ENCODE measurements around the gene WNK2.

Gene WNK2

GRCh38 chr9:93290495-93291434 lies 106.8 kb downstream of the WNK2 start:
- Histone ChIP-seq H3K36me3 (ENCODE audit: insufficient read depth) (no peaks in the 10 kb centered on the region), H3K79me2 (ENCODE audit: insufficient read depth, low read depth) (no peaks in the 10 kb centered on the region), H3K27ac (no peak overlapping the region), H4K20me1 (ENCODE audit: insufficient read depth) (no peaks in the 10 kb centered on the region), H3K4me2 (no peak overlapping the region), H3K9ac (no peak overlapping the region), H3K4me3 (IDR thresholded peaks at IDR 0.05; ENCODE audit: insufficient read depth, low read depth, low read length) (no peak overlapping the region), H3K4me1 (ENCODE audit: low read depth, poor library complexity, severe bottlenecking) (peaks cover 36% of the 10 kb centered on the region), H2AFZ (ENCODE audit: low read depth) (no peak overlapping the region), H3K27me3 (ENCODE audit: insufficient read depth, low read depth) (no peaks in the 10 kb centered on the region)
- TF ChIP-seq, protein P1, sequence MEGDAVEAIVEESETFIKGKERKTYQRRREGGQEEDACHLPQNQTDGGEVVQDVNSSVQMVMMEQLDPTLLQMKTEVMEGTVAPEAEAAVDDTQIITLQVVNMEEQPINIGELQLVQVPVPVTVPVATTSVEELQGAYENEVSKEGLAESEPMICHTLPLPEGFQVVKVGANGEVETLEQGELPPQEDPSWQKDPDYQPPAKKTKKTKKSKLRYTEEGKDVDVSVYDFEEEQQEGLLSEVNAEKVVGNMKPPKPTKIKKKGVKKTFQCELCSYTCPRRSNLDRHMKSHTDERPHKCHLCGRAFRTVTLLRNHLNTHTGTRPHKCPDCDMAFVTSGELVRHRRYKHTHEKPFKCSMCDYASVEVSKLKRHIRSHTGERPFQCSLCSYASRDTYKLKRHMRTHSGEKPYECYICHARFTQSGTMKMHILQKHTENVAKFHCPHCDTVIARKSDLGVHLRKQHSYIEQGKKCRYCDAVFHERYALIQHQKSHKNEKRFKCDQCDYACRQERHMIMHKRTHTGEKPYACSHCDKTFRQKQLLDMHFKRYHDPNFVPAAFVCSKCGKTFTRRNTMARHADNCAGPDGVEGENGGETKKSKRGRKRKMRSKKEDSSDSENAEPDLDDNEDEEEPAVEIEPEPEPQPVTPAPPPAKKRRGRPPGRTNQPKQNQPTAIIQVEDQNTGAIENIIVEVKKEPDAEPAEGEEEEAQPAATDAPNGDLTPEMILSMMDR (conservative IDR thresholded peaks at IDR 0.05; ENCODE audit: low read depth, low read length) = no peak

GRCh38 chr9:93291536-93292287 lies 107.8 kb downstream of the WNK2 start:
- Histone ChIP-seq H3K27me3 (ENCODE audit: insufficient read depth, low read depth) (no peaks in the 10 kb centered on the region), H3K4me2 (no peak overlapping the region), H3K36me3 (ENCODE audit: insufficient read depth) (no peaks in the 10 kb centered on the region), H3K9ac (no peak overlapping the region), H2AFZ (ENCODE audit: low read depth) (no peak overlapping the region), H3K4me3 (IDR thresholded peaks at IDR 0.05; ENCODE audit: insufficient read depth, low read depth, low read length) (no peak overlapping the region), H4K20me1 (ENCODE audit: insufficient read depth) (no peaks in the 10 kb centered on the region), H3K27ac (no peak overlapping the region), H3K79me2 (ENCODE audit: insufficient read depth, low read depth) (no peaks in the 10 kb centered on the region), H3K4me1 (ENCODE audit: low read depth, poor library complexity, severe bottlenecking) (peaks cover 27% of the 10 kb centered on the region)
- TF ChIP-seq, protein P1 (conservative IDR thresholded peaks at IDR 0.05; ENCODE audit: low read depth, low read length) = no peak

DNA sequence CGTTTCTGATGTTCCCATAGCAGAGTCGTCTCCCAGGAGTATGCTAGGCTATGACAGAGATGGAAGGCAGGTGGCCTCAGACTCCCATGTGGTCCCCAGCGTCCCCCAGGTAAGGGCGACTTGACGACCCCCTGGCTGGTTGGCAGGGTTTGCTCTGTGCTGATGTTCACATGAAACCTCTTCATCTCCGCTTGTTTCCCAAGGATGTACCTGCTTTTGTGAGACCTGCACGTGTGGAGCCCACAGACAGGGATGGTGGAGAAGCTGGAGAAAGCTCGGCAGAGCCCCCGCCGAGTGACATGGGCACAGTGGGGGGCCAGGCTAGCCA lies 108.3 kb downstream of the WNK2 start:
- Histone ChIP-seq H4K20me1 (ENCODE audit: insufficient read depth) (no peaks in the 10 kb centered on the region), H3K27ac (no peak overlapping the region), H3K4me1 (ENCODE audit: low read depth, poor library complexity, severe bottlenecking) (peaks cover 21% of the 10 kb centered on the region), H3K4me3 (IDR thresholded peaks at IDR 0.05; ENCODE audit: insufficient read depth, low read depth, low read length) (no peak overlapping the region), H3K27me3 (ENCODE audit: insufficient read depth, low read depth) (no peaks in the 10 kb centered on the region), H3K4me2 (no peak overlapping the region), H3K9ac (no peak overlapping the region), H3K79me2 (ENCODE audit: insufficient read depth, low read depth) (no peaks in the 10 kb centered on the region), H2AFZ (ENCODE audit: low read depth) (no peak overlapping the region), H3K36me3 (ENCODE audit: insufficient read depth) (no peaks in the 10 kb centered on the region)
- TF ChIP-seq, protein P1 (conservative IDR thresholded peaks at IDR 0.05; ENCODE audit: low read depth, low read length) = no peak

- H3K9ac ChIP-seq = no peak overlapping the region
- H3K4me2 ChIP-seq = no peak overlapping the region
- no peak overlapping the region for H3K4me3 ChIP-seq (IDR thresholded peaks at IDR 0.05; ENCODE audit: insufficient read depth, low read depth, low read length)
- H3K4me1 ChIP-seq (ENCODE audit: low read depth, poor library complexity, severe bottlenecking) = peaks cover 16% of the 10 kb centered on the region
- TF ChIP-seq, protein P1 (conservative IDR thresholded peaks at IDR 0.05; ENCODE audit: low read depth, low read length) = no peak
- no peaks in the 10 kb centered on the region for H3K79me2 ChIP-seq (ENCODE audit: insufficient read depth, low read depth)
- H3K27me3 ChIP-seq (ENCODE audit: insufficient read depth, low read depth) = no peaks in the 10 kb centered on the region
- H3K36me3 ChIP-seq (ENCODE audit: insufficient read depth) = no peaks in the 10 kb centered on the region
- no peak overlapping the region for H2AFZ ChIP-seq (ENCODE audit: low read depth)
- H3K27ac ChIP-seq = no peak overlapping the region
- H4K20me1 ChIP-seq (ENCODE audit: insufficient read depth) = no peaks in the 10 kb centered on the region
Observed at GRCh38 chr9:93292664-93293328, 108.9 kb downstream of the WNK2 start.

Data from KMS-11 (cell line).